Measurements from ENCODE around the gene VMA21.

The VMA21 gene

GRCh38 chrX:151396825-151397740, at the start of gene VMA21:
TSS of gene VMA21 (plus strand) at chrX:151397206. CDS start at chrX:151397309, 103 bp downstream.
- peak; percentile 43 to 77 for DNase-seq

GRCh38 chrX:151359341-151359740, 37.7 kb upstream of the VMA21 start:
- no peak for DNase-seq

- no peak for DNase-seq
Observed at GRCh38 chrX:151359931-151360871, 36.8 kb upstream of the VMA21 start.

GRCh38 chrX:151363316-151363715, 33.7 kb upstream of the VMA21 start:
- no peak for DNase-seq

GRCh38 chrX:151365579-151365978, 31.4 kb upstream of the VMA21 start:
- DNase-seq = no peak

- no peak for DNase-seq
Observed at GRCh38 chrX:151370906-151371305, 26.1 kb upstream of the VMA21 start.

- no peak for DNase-seq
Observed at GRCh38 chrX:151384807-151385206, 12.2 kb upstream of the VMA21 start.

GRCh38 chrX:151386838-151387459, 10.1 kb upstream of the VMA21 start:
- no peak for DNase-seq

- no peak for DNase-seq
Observed at GRCh38 chrX:151391722-151392121, 5.3 kb upstream of the VMA21 start.

GRCh38 chrX:151393514-151393913, 3.5 kb upstream of the VMA21 start:
- DNase-seq = no peak

GRCh38 chrX:151396042-151396824, 773 bp upstream of the VMA21 start:
- peak in 1 of 2 experiments; percentile 21 for DNase-seq

- no peak for DNase-seq
Observed at GRCh38 chrX:151397741-151398070, 700 bp downstream of the VMA21 start.

GRCh38 chrX:151398346-151398745, 1.3 kb downstream of the VMA21 start:
- DNase-seq = no peak

GRCh38 chrX:151402719-151403390, 5.8 kb downstream of the VMA21 start:
- DNase-seq = no peak

GRCh38 chrX:151416579-151416978, 19.6 kb downstream of the VMA21 start:
- no peak for DNase-seq

- DNase-seq = no peak
Observed at GRCh38 chrX:151419782-151420181, 22.8 kb downstream of the VMA21 start.

GRCh38 chrX:151424505-151424904, 27.5 kb downstream of the VMA21 start:
- DNase-seq = no peak

GRCh38 chrX:151448509-151448908, 51.5 kb downstream of the VMA21 start:
- no peak for DNase-seq

GRCh38 chrX:151458824-151459223, 61.8 kb downstream of the VMA21 start:
- DNase-seq = peak in 1 of 2 experiments; percentile 50

Data from SW 1271 (cell line).